DND-41 (cell line): ENCODE results near the gene RPL13A.

Experiments
- CTCF ChIP-seq: IDR thresholded peaks from 2 replicates; pipeline ENCODE4 v1.5.1; 2012; ENCODE audit warnings: borderline replicate concordance, low read length, moderate library complexity, mild to moderate bottlenecking; ENCODE audit not compliant: poor library complexity, severe bottlenecking; ENCODE audit errors: extremely low read depth
- EZH2 ChIP-seq: IDR thresholded peaks from 3 replicates; pipeline ENCODE4 v1.6.1; 2012; ENCODE audit warnings: borderline replicate concordance, low read depth, mild to moderate bottlenecking, moderate library complexity, low read length, inconsistent platforms; ENCODE audit not compliant: severe bottlenecking

- TF ChIP-seq CTCF (no peak), EZH2 (no peak)
Measured at GRCh38 chr19:49479975-49480628, 7.3 kb upstream of the RPL13A start.
